ENCODE data around the gene DIP2C.
"Not testable (repeated sequence)": the region's sequence is repeated elsewhere in the genome, so short reads cannot be mapped to it uniquely, and the experiment has no call there.

Gene DIP2C

GRCh38 chr10:659688-660141, 29.8 kb downstream of the DIP2C start:
- no peak for DNase-seq

- not testable (repeated sequence) for DNase-seq
Observed at GRCh38 chr10:657816-658350, 31.6 kb downstream of the DIP2C start.

GRCh38 chr10:656883-657282, 32.6 kb downstream of the DIP2C start:
- no peak for DNase-seq

GRCh38 chr10:655184-655583, 34.3 kb downstream of the DIP2C start:
- no peak for DNase-seq

- no peak for DNase-seq
Observed at GRCh38 chr10:654647-654996, 34.8 kb downstream of the DIP2C start.

- DNase-seq: no peak
Observed at GRCh38 chr10:653991-654646, 35.3 kb downstream of the DIP2C start.

GRCh38 chr10:652832-653459, 36.5 kb downstream of the DIP2C start:
- not testable (repeated sequence) for DNase-seq

- no peak for DNase-seq
Observed at GRCh38 chr10:652233-652632, 37.2 kb downstream of the DIP2C start.

GRCh38 chr10:651692-652091, 37.8 kb downstream of the DIP2C start:
- DNase-seq: no peak

GRCh38 chr10:650886-651615, 38.4 kb downstream of the DIP2C start:
- no peak for DNase-seq

GRCh38 chr10:650441-650851, 39.0 kb downstream of the DIP2C start:
- DNase-seq: no peak

GRCh38 chr10:649798-650440, 39.5 kb downstream of the DIP2C start:
- no peak for DNase-seq

GRCh38 chr10:649445-649797, 40.0 kb downstream of the DIP2C start:
- no peak for DNase-seq

- DNase-seq: not testable (repeated sequence)
Observed at GRCh38 chr10:647019-647418, 42.4 kb downstream of the DIP2C start.

- DNase-seq: no peak
Observed at GRCh38 chr10:646118-646524, 43.3 kb downstream of the DIP2C start.

- no peak for DNase-seq
Observed at GRCh38 chr10:644943-645334, 44.5 kb downstream of the DIP2C start.

GRCh38 chr10:644076-644942, 45.2 kb downstream of the DIP2C start:
- DNase-seq: no peak

- DNase-seq: no peak
Observed at GRCh38 chr10:642186-642890, 47.1 kb downstream of the DIP2C start.

GRCh38 chr10:641149-642010, 48.1 kb downstream of the DIP2C start:
- no peak for DNase-seq

GRCh38 chr10:640673-641045, 48.8 kb downstream of the DIP2C start:
- DNase-seq: no peak

All from NCI-H82 (cell line).